ENCODE results near the gene SLC9A4.

Gene SLC9A4

DNA sequence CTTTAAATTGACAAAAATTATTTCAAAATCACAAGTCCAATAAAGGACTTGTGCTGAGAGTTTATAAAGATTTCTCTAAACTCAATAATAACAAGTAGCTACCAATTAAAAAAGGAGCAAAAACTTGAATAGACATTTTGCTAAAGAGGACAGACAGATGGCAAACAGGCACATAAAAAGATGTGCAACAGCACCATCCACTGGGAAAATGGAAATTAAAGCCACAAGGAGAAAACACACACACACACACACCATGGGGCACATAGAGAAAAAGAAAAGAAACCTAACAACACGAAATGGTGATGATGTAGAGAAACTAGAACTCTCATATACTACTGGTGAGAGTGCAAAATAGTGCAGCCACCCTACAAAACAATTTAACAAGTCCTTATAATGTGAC lies 12.6 kb upstream of the SLC9A4 start:
- no peak for DNase-seq

- no peak for DNase-seq
Observed at GRCh38 chr2:102461188-102461587, 11.8 kb upstream of the SLC9A4 start.

- no peak for DNase-seq
Observed at GRCh38 chr2:102463160-102463559, 9.9 kb upstream of the SLC9A4 start.

- DNase-seq: no peak
Observed at GRCh38 chr2:102470168-102470567, 2.9 kb upstream of the SLC9A4 start.

GRCh38 chr2:102473631-102474030 lies 605 bp downstream of the SLC9A4 start:
- DNase-seq: no peak

- DNase-seq: no peak
Observed at GRCh38 chr2:102474785-102475184, 1.8 kb downstream of the SLC9A4 start.

- DNase-seq: no peak
Observed at GRCh38 chr2:102478686-102479470, 5.9 kb downstream of the SLC9A4 start.

GRCh38 chr2:102480285-102481195 lies 7.5 kb downstream of the SLC9A4 start:
- DNase-seq: no peak

GRCh38 chr2:102481931-102482330 lies 8.9 kb downstream of the SLC9A4 start:
- DNase-seq: no peak

DNA sequence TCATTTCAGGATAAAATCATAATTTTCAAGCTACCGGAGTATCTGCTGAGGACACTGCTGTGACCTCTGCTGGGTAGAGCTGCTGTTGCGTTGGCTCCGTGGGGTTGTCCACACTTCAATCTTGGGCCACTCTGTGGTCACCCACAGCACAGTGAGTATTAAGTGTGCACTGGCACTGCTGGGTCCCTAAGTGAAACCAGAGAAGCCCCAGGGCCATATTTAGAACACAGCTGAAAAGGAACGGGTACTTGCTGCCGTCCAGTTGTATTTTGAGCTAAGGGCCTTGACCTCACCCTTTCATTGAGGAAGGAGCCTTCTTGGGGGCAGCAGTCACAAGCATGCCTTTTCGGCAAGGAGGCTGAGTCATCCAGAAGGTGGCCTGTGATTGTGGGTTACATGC lies 10.1 kb downstream of the SLC9A4 start:
- no peak for DNase-seq

DNA sequence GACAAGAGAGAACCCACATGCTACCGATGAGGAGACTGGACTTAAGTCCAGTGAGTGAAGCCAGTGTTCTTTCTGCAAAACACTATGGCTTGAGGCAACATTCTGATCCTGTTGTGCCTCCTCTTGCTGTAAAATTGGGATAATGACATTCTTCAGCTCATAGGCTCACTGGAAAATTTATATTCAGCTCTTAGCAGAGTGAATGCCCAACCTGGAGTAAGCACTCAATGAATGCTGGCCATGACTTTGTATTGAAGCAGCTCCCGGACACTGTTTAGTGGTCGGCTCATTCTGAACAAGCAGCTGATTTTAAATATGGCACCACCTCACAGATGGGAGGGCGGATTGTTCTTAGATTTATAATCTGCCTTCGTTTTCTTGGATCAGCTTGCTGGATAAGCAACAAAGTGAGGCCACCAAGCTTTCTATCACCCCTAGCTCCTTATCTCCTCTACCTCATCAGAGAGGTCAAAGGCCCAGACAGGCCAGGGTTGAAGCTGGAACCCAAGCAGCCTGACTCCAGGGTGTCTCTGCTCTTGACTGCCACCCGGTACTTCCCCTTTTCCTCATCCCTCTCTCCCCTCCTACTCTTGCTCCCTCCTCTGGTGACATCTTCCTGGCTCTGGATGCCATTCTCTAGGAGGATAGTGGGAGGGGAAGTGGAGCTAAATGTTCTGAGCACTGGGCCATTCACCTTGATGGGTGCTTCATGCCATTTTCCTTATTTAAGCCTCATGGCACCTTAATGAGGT lies 11.5 kb downstream of the SLC9A4 start:
- no peak for DNase-seq

DNA sequence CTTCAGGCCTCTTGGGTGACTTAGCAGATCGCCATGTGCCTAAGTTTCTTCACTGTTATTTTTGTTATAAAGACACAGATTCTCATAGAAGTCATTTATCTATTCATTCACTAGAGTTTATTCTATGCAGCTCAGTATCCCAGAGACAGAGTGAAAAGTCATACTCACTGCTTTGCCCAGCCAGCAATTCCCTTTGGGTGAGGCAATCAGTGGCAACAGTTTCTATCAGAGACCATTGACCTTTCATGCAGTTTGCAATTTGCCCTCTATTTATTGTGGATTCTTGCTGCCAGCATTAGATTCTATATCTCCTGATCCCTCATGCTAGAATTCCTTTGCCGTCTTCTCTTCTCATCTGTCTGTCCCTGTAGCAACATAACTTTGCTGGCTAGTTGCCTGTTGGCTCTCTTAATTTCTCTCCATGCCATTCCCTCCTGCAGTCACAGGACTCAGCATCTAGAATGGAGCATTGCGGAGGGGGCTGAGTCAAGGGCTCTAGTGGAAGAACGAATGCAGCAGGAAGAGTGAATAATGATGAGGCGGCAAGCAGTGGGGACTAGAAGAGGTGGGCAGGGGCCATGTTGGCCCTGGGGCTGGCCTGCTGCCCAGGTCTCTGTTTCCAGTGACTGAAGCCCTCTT lies 12.2 kb downstream of the SLC9A4 start:
- no peak for DNase-seq

DNA sequence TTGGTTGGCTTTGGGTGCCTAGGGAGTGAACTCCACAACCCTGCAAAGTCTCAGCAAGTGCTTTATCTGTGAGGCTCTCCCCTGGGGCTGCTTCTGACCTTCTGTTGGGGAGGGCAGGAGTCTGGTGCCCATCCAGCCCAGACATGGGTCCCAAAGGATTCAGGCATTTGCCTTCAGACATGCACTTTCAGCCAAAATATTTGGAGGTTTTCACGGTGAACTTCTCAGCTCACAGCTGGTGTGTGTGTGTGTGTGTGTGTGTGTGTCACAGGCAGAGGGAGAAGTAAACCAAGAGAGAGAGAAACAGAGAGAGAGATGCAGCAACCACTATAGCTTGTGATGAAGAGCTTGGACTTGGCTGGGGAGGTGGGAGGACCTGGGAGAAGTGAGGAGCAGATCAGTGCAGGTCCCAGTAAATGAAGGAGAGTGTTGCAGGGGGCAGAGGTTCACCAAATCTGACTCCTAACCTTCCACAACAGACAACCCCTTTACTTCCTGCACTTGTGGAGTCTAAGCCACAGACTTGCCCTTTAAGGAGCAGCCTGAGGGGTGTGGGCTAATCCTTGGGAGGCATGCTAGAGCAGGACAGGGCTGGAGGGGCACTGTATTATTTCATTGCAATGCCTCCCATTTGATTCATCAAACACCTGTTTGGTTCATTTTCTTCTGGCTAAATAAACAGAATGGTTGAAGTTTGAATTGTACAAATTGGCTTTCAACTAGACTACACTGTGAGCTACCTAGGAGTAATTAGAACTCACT lies 14.1 kb downstream of the SLC9A4 start:
- DNase-seq: no peak

- no peak for DNase-seq
Observed at GRCh38 chr2:102487761-102488462, 14.9 kb downstream of the SLC9A4 start.

GRCh38 chr2:102489646-102490045 lies 16.6 kb downstream of the SLC9A4 start:
- no peak for DNase-seq

DNA sequence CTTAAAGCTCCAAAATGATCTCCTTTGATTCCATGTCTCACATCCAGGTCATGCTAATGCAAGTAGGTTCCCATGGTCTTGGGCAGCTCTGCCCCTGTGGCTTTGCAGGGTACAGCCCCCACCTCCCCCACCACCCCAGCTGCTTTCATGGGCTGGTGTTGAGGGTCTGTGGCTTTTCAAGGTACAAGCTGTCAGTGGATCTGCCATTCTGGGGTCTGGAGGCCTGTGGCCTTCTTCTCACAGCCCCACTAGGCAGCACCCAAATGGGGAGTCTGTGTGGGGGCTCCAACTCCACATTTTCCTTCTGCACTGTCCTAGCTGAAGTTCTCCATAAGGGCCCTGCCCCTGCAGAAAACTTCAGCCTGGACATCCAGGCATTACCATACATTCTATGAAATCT lies 19.0 kb downstream of the SLC9A4 start:
- DNase-seq: no peak

GRCh38 chr2:102494570-102494969 lies 21.5 kb downstream of the SLC9A4 start:
- DNase-seq: no peak

- no peak for DNase-seq
Observed at GRCh38 chr2:102498414-102498813, 25.4 kb downstream of the SLC9A4 start.

DNA sequence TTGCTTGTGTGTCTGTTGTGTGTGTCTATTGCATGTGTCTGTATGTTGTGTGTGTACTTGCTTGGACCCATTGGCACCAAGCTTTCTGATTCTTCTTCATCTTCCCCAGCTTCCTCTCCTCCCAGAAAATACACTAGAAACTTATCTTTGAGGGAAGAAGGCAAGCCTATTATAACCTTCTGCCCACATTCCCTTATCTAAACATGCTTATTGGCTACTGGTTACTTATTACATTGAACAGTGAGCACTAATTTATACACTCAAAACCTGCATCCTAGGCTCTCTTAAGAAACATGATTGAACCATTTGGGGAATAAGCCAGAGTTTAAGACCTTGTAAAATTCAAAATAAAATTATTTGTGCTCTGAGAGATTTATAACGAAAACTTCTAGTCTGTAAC lies 26.5 kb downstream of the SLC9A4 start:
- DNase-seq: no peak

- no peak for DNase-seq
Observed at GRCh38 chr2:102502576-102502975, 29.6 kb downstream of the SLC9A4 start.

- no peak for DNase-seq
Observed at GRCh38 chr2:102504833-102505232, 31.8 kb downstream of the SLC9A4 start.
